AML-193 (cell line): ENCODE measurements around the gene CHRNA4.
"Not testable (repeated sequence)": the region's sequence is repeated elsewhere in the genome, so short reads cannot be mapped to it uniquely, and the experiment has no call there.

Experiments
- DNase-seq, 2 experiments: peaks; one replicate each; lab custom pipeline; 2025; lab: John Stamatoyannopoulos, UW

The CHRNA4 gene

DNA sequence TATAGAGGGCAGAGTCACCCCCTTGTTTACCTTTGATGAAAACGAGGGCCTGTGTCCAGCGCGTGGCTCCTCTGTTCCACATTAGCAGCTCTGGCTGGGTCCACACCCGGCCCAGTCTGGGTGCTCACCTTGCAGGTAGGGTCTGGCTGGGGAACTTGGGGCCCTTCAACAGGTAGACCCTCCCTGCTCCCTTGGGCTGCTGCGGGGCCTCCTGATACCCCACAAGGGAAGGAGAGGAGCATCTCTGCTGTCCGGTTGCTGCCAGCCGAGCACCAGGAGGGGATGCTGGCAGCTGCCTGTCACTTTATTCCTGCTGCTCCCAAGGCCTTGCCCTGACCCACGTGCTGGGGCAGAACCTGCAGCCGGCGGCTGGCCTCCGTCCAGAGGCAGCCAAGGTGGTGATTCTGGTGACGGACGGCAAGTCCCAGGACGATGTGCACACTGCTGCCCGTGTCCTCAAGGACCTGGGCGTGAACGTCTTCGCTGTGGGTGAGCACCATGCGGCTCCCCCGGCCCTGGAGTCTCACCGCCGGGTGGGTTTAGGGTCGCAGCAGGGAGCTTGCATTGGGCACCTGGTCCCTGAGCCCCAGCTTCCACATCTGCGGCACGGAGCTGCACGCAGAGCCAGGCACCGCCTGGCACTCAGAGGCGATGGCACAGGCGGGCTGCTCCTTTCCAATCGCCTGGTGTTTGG, 52.8 kb downstream of the CHRNA4 start:
- DNase-seq: no peak

DNA sequence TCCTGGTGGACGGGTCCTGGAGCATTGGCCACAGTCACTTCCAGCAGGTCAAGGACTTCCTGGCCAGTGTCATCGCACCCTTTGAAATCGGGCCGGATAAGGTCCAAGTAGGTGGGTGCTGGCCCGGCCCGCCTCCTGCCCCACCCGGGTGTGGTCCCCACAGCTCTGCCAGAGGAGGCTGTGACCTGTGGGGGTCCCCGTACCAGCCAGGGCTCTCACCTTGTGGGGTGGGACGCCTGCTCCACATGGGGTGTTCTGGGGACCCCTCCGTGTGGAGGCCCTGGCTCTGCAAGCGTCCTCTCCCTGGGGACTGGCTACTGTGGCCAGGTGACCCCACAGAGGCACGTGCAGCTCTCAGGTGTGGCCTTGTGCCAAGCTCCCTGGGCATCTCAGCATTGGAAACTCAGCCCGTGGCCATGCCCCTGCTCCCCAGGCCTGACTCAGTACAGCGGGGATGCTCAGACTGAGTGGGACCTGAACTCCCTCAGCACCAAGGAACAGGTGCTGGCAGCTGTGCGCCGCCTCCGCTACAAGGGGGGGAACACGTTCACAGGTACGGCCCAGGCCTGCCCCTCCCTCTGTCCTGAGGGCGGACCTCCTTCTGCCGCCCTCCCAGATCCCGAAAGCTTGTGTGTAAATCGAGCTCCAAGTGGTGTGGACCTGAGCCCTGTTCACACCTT, 53.5 kb downstream of the CHRNA4 start:
- no peak for DNase-seq

DNA sequence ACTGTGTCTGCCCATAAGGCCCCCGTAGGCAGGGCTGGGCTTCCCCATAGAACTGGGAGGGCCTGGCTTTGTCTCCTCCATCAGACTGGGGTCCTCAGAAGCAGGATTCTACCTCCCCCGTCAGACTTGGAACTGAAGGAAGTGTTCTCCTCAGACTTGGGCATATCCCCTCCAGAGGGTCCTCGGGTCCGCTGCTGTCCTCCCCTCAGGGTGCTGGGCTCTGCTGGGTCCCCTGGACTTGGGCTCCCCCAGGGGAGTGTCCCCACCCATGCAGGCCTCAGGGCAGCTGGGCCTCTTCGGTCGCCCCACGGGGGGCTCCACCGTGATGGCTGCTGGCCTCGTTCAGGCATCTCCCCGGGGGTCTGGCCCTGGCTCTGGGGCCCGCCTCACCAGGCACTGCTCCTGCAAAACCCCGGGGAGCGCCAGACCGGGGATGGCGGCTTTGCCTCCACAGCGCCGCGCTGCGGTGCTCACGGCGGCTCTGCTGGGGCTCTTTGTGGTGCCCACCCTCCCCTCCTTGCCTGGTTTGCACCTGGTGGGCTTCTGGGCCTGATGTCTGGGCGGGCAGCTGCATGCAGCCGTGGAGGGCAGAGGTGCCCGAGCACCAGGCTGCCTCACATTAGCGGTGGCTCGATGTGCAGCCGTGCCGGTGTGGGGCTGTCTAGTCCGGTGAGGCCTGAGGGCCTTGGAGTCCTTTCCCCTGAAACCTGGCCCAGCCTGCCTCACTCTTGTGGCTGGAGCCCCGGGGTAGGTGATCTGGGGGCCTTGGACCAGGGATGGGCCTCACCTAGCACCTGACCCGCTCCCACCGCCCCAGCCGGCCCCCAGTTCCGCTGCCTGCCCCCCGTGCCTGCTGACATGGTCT, 54.2 kb downstream of the CHRNA4 start:
- no peak for DNase-seq

- DNase-seq: not testable (repeated sequence)
These were observed 55.0 kb downstream of the CHRNA4 start for GRCh38 chr20:63305933-63306672.

DNA sequence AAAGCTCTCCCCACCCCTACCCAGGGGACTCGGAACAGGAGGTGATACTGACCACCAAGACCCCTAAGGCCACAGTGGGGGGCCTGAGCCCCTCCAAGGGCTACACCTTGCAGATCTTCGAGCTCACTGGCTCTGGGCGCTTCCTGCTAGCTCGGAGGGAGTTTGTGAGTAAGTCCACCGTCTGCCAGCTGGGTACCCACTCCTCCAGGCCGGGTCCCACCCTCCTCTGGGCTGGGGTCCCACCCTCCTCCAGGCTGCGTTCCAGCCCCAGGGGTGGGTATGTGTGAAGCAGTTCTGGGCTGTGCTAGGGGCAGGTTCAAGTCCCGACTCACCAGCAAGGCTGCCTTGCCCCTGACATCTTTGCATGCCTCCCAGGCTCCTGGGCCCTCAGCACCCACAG, 55.8 kb downstream of the CHRNA4 start:
- DNase-seq: no peak

- DNase-seq: no peak
These were observed 58.0 kb downstream of the CHRNA4 start for GRCh38 chr20:63303095-63303666.

DNA sequence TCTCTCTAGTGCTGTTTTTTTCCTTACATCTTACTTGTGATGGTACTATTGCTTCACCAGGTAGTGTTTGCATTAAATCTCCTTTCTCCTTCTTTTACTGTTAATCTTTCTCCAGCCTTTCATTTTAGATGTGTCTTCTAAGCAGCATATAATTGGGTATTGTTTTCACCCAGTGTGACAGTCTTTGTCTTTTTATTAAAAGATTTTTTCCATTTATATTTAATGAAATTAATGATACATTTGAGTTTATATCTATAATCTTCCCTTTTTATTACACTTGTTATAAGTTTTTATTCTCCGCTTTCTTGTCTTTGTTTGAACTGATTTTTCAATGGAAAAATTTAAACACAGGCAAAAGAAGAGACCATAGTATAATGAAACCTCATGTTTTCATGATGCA, 59.5 kb downstream of the CHRNA4 start:
- DNase-seq: no peak

DNA sequence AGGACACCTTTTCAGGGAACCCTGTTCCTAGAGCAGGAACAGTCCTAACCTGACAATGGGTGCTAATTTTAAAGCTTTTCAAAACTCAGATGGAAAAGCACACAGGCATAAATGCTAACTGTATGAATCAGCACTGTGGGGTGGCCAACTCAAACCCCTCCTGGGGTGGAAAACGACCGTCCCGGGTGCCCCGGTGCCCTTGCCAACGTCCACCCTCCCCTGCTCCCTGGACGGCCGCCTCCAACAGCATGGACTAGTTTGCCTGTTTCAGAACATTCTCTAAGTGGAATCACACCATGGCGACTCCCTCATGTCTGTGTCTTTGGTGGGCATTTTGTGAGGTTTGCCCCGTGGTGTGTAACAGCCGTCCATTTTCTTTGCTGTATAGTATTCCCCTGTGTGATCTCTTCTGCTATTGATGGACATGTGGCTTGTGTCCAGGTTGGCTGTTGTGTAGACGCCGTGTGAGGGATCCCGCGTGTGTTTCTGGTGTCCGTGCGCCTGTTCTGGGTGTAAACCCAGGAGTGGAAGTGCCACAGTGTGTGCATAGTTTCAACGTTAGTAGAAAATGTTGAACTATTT, 62.3 kb downstream of the CHRNA4 start:
- no peak for DNase-seq

- DNase-seq: no peak
These were observed 63.2 kb downstream of the CHRNA4 start for GRCh38 chr20:63297796-63298572.

DNA sequence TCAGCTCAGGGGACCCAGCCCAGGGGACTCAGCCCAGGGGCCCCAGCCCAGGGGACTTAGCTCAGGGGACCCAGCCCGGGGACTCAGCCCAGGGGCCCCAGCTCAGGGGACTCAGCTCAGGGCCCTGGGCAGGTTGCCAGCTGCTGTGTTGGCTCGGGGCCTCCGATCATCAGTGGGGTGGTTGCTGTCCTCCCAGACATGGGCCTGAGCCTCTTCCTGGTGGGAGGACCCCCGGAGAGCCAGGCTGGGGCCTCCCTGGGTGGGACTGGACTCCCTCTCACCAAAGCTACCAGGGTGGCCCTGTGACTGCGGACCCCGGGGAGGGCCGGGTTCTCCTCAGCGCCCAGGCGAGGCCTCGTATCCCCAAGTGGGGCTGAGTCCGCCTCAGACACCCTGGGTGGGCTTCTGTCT, 63.8 kb downstream of the CHRNA4 start:
- no peak for DNase-seq

GRCh38 chr20:63296531-63297299, 64.4 kb downstream of the CHRNA4 start:
- DNase-seq: no peak

- no peak for DNase-seq
These were observed 65.3 kb downstream of the CHRNA4 start for GRCh38 chr20:63295846-63296245.

GRCh38 chr20:63295422-63295821, 65.7 kb downstream of the CHRNA4 start:
- no peak for DNase-seq

DNA sequence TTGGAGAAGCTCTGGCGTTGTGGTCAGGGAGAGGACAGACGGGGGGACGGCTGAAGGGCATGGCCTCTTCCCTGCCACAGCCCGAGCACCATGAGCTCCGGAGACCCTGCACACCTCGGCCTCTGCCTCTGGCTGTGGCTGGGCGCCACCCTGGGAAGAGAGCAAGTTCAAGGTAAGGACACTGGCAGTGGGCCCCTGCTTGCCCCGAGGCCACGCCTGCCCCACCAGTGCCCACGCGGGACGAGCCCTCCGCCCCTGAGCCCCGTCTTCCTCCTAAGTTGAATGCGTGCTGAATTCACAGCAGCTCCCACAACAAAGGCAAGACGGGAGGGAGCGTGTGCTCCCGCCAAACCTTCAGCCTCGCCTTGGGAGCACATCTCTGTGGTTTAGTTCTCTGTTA, 66.1 kb downstream of the CHRNA4 start:
- no peak for DNase-seq

GRCh38 chr20:63294536-63294900, 66.6 kb downstream of the CHRNA4 start:
- DNase-seq: no peak

- no peak for DNase-seq
These were observed 67.1 kb downstream of the CHRNA4 start for GRCh38 chr20:63293871-63294535.

DNA sequence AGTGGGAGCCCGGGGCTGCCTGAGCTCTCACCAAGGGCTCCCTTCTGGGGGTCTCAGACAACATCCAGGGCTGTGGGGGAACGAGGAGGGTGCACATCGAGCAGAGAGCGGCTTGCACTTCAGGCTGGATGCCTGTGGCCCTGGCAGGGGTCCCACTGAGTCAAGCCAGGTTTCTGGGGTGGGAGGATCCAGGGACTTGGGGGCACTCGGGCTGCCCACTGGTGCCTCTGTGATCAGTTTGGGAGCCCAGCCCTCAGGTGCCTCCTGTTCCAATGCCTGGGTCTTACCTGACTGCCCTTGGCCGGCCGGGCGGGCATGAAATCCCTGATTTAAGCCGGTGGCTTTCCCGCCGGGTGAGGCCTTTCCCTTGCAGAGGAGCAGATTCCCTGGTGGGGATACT, 67.7 kb downstream of the CHRNA4 start:
- no peak for DNase-seq
